T-cell (primary cell): ENCODE data around the gene SLC51B. TPM values are rescaled to one million over a fixed set of nuclear protein-coding genes. Genes with fewer than 3 reads are reported as not detected.
"Not testable (repeated sequence)": the region's sequence is repeated elsewhere in the genome, so short reads cannot be mapped to it uniquely, and the experiment has no call there.

Experiments used
- ATAC-seq, 4 experiments: fragments of 200-7000 bp in 3 of 4; fragments of 150-1000 bp in 1 of 4; cut with Tn5 transposase; replicated peaks in 1 of 4; 1 replicate in 3 of 4; 2 replicates in 1 of 4; pipeline ENCODE4 v1.10.0; 2021; ENCODE audit warnings: moderate library complexity in 3 of 4, mild to moderate bottlenecking in 2 of 4, moderate number of reproducible peaks in 1 of 4
- CTCF ChIA-PET, 2 donors: fragments of 300-600 bp; sonication (Branson Sonifier 250); formaldehyde crosslinking; loops; one replicate each; lab custom pipeline; 2022; ENCODE audit warnings: antibody characterized with exemption in 2 of 2; lab: Charles Lee
- POLR2A ChIA-PET, 2 donors: fragments of 300-600 bp; sonication (Branson Sonifier 250); formaldehyde crosslinking; loops; one replicate each; lab custom pipeline; 2022; ENCODE audit warnings: antibody characterized with exemption in 2 of 2; lab: Charles Lee
- DNase-seq, 35 experiments: peaks; one replicate each; pipeline versions ENCODE4 v3.0.0 to v3.0.0-alpha.2; 2013 to 2023
- H3K27ac ChIP-seq: one replicate; pipeline ENCODE4 v1.5.1; 2013; ENCODE audit warnings: low read length
- H3K27me3 ChIP-seq, 2 experiments: replicated peaks in 1 of 2; 1 replicate in 1 of 2; 2 replicates in 1 of 2; pipeline versions ENCODE4 v1.6.1 to v1.7.0; 2013; ENCODE audit warnings: low read length in 1 of 2, mixed read lengths in 1 of 2; ENCODE audit not compliant: control insufficient read depth in 2 of 2, insufficient read depth in 2 of 2; ENCODE audit errors: extremely low read depth in 1 of 2
- H3K36me3 ChIP-seq, 2 donors: 1 replicate in 1 of 2; 2 replicates in 1 of 2; pipeline versions ENCODE4 v1.6.1 to v1.7.0; 2013; ENCODE audit warnings: low read length in 1 of 2; ENCODE audit not compliant: control insufficient read depth in 2 of 2, insufficient read depth in 1 of 2; ENCODE audit errors: extremely low read depth in 1 of 2
- H3K4me1 ChIP-seq, 2 experiments: 1 replicate in 1 of 2; 2 replicates in 1 of 2; pipeline versions ENCODE4 v1.6.1 to v1.7.0; 2013; ENCODE audit warnings: low read length in 2 of 2, mixed read lengths in 1 of 2; ENCODE audit not compliant: insufficient read depth in 2 of 2, control insufficient read depth in 1 of 2; ENCODE audit errors: extremely low read depth in 1 of 2
- H3K4me3 ChIP-seq, 2 donors: 1 replicate in 1 of 2; 2 replicates in 1 of 2; pipeline versions ENCODE4 v1.5.1 to v1.7.0; 2013; ENCODE audit warnings: mild to moderate bottlenecking in 2 of 2, low read length in 1 of 2, moderate library complexity in 1 of 2; ENCODE audit not compliant: control insufficient read depth in 1 of 2; ENCODE audit errors: extremely low read depth in 1 of 2
- H3K9me3 ChIP-seq: 2 replicates; pipeline ENCODE4 v1.7.0; 2013
- H3K27ac Mint-ChIP-seq, 2 donors: one replicate each; pipeline ENCODE4 v1.8.0; 2020 to 2021; ENCODE audit warnings: mild to moderate bottlenecking in 2 of 2, mixed read lengths in 2 of 2
- H3K27me3 Mint-ChIP-seq, 2 donors: one replicate each; pipeline ENCODE4 v1.8.0; 2021 to 2022; ENCODE audit warnings: mixed read lengths in 2 of 2
- H3K36me3 Mint-ChIP-seq: one replicate; pipeline ENCODE4 v1.8.0; 2021; ENCODE audit warnings: mixed read lengths
- H3K4me1 Mint-ChIP-seq, 3 donors: one replicate each; pipeline ENCODE4 v1.8.0; 2020 to 2022; ENCODE audit warnings: mixed read lengths in 3 of 3, mild to moderate bottlenecking in 1 of 3
- H3K4me3 Mint-ChIP-seq, 3 donors: one replicate each; pipeline ENCODE4 v1.8.0; 2020 to 2022; ENCODE audit warnings: mild to moderate bottlenecking in 3 of 3, mixed read lengths in 3 of 3, moderate library complexity in 3 of 3
- H3K9me3 Mint-ChIP-seq, 3 donors: one replicate each; pipeline ENCODE4 v1.8.0; 2020 to 2022; ENCODE audit warnings: mixed read lengths in 3 of 3
- WGBS: methylation state at CpG from one replicate; pipeline ENCODE4 v1.1.5; 2013; ENCODE audit warnings: missing lambda C conversion rate; ENCODE audit not compliant: insufficient coverage; 5-methylcytosine and 5-hydroxymethylcytosine counted together
- total RNA-seq, 35 experiments: library from RNA in 6 of 35; stranded (reverse) in 6 of 35; fragments of 120-200 nt in 1 of 35; gene quantifications; one replicate each; pipeline versions ENCODE4 v1.2.1 to v1.2.4 and lab custom pipeline; 2013 to 2026

The SLC51B gene
- total RNA-seq, 5 donors from 2014 or later (not counting 1 experiment from before 2014, with no cell fraction given), result not detected

- Mint-ChIP-seq H3K27me3 (no peaks in the 10 kb centered on the region), H3K4me3 (no peak overlapping the region), H3K27ac (peak overlapping the region in 1 of 2 donors; percentile 22), H3K36me3 (peaks cover 2% of the 10 kb centered on the region), H3K4me1 (no peaks in the 10 kb centered on the region), H3K9me3 (no peaks in the 10 kb centered on the region)
- Histone ChIP-seq H3K27ac (no peak overlapping the region), H3K4me1 (no peaks in the 10 kb centered on the region), H3K27me3 (no peaks in the 10 kb centered on the region), H3K36me3 (peaks cover 0 to 8% of the 10 kb centered on the region in 2 donors), H3K4me3 (no peak overlapping the region), H3K9me3 (no peaks in the 10 kb centered on the region)
- ATAC-seq (no peak), DNase-seq (no peak)
- ChIA-PET POLR2A (no interaction called here), CTCF (no interaction called here)
- 94% methylated on average over 8 of the region's 12 CpGs for WGBS
These were observed 47.0 kb downstream of the SLC51B start for GRCh38 chr15:65091946-65092770.

- H3K9me3 Mint-ChIP-seq, result no peaks in the 10 kb centered on the region
- ATAC-seq (no peak), DNase-seq (no peak)
- H3K27ac Mint-ChIP-seq, result no peak overlapping the region
- no peaks in the 10 kb centered on the region for H3K27me3 Mint-ChIP-seq
- Histone ChIP-seq H3K9me3 (no peaks in the 10 kb centered on the region), H3K4me3 (no peak overlapping the region), H3K4me1 (no peaks in the 10 kb centered on the region), H3K27ac (no peak overlapping the region), H3K27me3 (no peaks in the 10 kb centered on the region), H3K36me3 (peaks cover 0 to 17% of the 10 kb centered on the region in 2 donors)
- 95% methylated on average over 11 of the region's 17 CpGs for WGBS
- H3K4me1 Mint-ChIP-seq, result no peaks in the 10 kb centered on the region
- CTCF ChIA-PET, result no interaction called here
- peaks cover 12% of the 10 kb centered on the region for H3K36me3 Mint-ChIP-seq
- POLR2A ChIA-PET, result no interaction called here
- H3K4me3 Mint-ChIP-seq, result no peak overlapping the region
These were observed 48.0 kb downstream of the SLC51B start for GRCh38 chr15:65092911-65093792.

GRCh38 chr15:65093793-65094170 lies 48.6 kb downstream of the SLC51B start:
- H3K27me3 Mint-ChIP-seq, H3K27me3 ChIP-seq, H3K4me3 ChIP-seq, H3K9me3 Mint-ChIP-seq, POLR2A ChIA-PET, ATAC-seq, H3K4me1 ChIP-seq, CTCF ChIA-PET, H3K27ac Mint-ChIP-seq, H3K4me1 Mint-ChIP-seq, H3K27ac ChIP-seq, DNase-seq, H3K4me3 Mint-ChIP-seq, H3K9me3 ChIP-seq: not testable (repeated sequence)
- H3K36me3 ChIP-seq, result peaks cover 0 to 24% of the 10 kb centered on the region in 2 donors
- peaks cover 18% of the 10 kb centered on the region for H3K36me3 Mint-ChIP-seq
- 98% methylated on average over 12 of the region's 13 CpGs for WGBS

- no peak overlapping the region for H3K27ac ChIP-seq
- H3K36me3 Mint-ChIP-seq, result peaks cover 22% of the 10 kb centered on the region
- CTCF ChIA-PET, result no interaction called here
- H3K9me3 Mint-ChIP-seq, result no peaks in the 10 kb centered on the region
- POLR2A ChIA-PET, result no interaction called here
- H3K4me1 ChIP-seq, result no peaks in the 10 kb centered on the region
- H3K27me3 Mint-ChIP-seq, result no peaks in the 10 kb centered on the region
- H3K27ac Mint-ChIP-seq, result no peak overlapping the region
- peaks cover 0 to 30% of the 10 kb centered on the region in 2 donors for H3K36me3 ChIP-seq
- DNase-seq (no peak), ATAC-seq (no peak)
- H3K4me3 Mint-ChIP-seq, result no peak overlapping the region
- no peak overlapping the region for H3K4me3 ChIP-seq
- no peaks in the 10 kb centered on the region for H3K4me1 Mint-ChIP-seq
- no peaks in the 10 kb centered on the region for H3K9me3 ChIP-seq
- WGBS, result 100% methylated on average over 8 of the region's 14 CpGs
- H3K27me3 ChIP-seq, result no peaks in the 10 kb centered on the region
These were observed 49.3 kb downstream of the SLC51B start for GRCh38 chr15:65094294-65094995.

GRCh38 chr15:65095011-65095746 lies 50.0 kb downstream of the SLC51B start:
- Histone ChIP-seq H3K4me3 (no peak overlapping the region), H3K36me3 (peaks cover 0 to 34% of the 10 kb centered on the region in 2 donors), H3K9me3 (no peaks in the 10 kb centered on the region), H3K27ac (no peak overlapping the region), H3K27me3 (no peaks in the 10 kb centered on the region), H3K4me1 (no peaks in the 10 kb centered on the region)
- Mint-ChIP-seq H3K4me1 (no peaks in the 10 kb centered on the region), H3K36me3 (peaks cover 25% of the 10 kb centered on the region), H3K4me3 (no peak overlapping the region), H3K9me3 (no peaks in the 10 kb centered on the region), H3K27me3 (no peaks in the 10 kb centered on the region), H3K27ac (no peak overlapping the region)
- ATAC-seq, result no peak
- WGBS, result 93% methylated on average over 3 of the region's 5 CpGs
- ChIA-PET CTCF (no interaction called here), POLR2A (no interaction called here)
- DNase-seq, result no peak

GRCh38 chr15:65095747-65096104 lies 50.5 kb downstream of the SLC51B start:
- Histone ChIP-seq H3K36me3 (peaks cover 0 to 38% of the 10 kb centered on the region in 2 donors), H3K4me3 (no peak overlapping the region), H3K4me1 (no peaks in the 10 kb centered on the region), H3K27ac (no peak overlapping the region), H3K9me3 (no peaks in the 10 kb centered on the region), H3K27me3 (no peaks in the 10 kb centered on the region)
- ATAC-seq (no peak), DNase-seq (no peak)
- Mint-ChIP-seq H3K36me3 (peaks cover 29% of the 10 kb centered on the region), H3K27me3 (no peaks in the 10 kb centered on the region), H3K27ac (no peak overlapping the region), H3K4me1 (no peaks in the 10 kb centered on the region), H3K4me3 (no peak overlapping the region), H3K9me3 (no peaks in the 10 kb centered on the region)
- ChIA-PET CTCF (no interaction called here), POLR2A (no interaction called here)
- 88% methylated on average over 6 of the region's 6 CpGs for WGBS
